Parietal lobe (tissue), 1 donor: ENCODE data around the gene PSG4. TPM values are rescaled to one million over a fixed set of nuclear protein-coding genes. Genes with fewer than 3 reads are reported as not detected.

Experiments used
- total RNA-seq: library from RNA; depleted of rRNA; stranded (reverse); fragments of >200 nt; gene quantifications from one replicate; pipeline ENCODE4 v1.2.3, GENCODE V29; 2014

The PSG4 gene
- not detected for total RNA-seq

DNA sequence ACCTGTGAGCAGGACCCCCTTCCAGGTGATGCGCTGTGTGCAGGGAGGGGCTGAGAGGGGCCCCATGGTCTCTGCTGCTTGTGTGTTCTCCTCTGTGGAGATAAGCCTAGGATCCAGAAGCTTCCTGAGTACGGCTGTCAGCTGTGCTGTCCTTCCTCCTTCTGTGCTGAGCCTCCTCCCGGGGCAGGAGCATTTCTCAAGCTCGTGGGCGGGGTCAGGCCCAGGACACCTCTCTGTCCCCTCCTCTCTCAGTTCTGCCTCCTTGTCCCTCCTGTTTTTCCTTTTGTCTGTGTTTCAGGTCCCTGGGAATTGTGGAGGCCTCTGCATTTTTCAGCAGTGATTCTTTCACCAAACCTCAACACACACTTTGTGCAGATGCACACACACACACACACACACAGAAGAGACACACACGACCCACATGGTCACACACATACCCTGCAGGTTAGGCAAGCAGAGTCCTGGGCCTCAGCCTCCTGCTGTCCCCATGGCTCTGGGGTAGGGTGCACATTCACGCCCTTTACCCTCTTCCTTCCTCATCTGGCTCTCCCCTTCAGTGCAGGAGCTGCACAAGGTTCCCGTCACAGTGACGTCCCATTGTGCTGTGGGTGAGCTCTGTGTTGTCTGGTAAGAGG is at the start of gene PSG4:
PSG4 (minus strand) TSS at position 168 of the 635 bp plus-strand sequence; CDS start at position 66, 102 bp downstream.

GRCh38 chr19:43186311-43186935 is 19.0 kb downstream of the PSG4 start, which contains the start of gene PSG5:
PSG5 (minus strand) TSS chr19:43186536; CDS start chr19:43186405, 131 bp downstream.

Other genes starting within 250 kb of the PSG4 start
- gene PSG11, start 179.2 kb downstream of the PSG4 start, total RNA-seq, result not detected
- gene PSG2, start 122.9 kb downstream of the PSG4 start, total RNA-seq, result not detected
- gene PSG5, start 19.1 kb downstream of the PSG4 start, total RNA-seq, result not detected
- gene PSG9, start 63.9 kb upstream of the PSG4 start, total RNA-seq, result not detected
- gene CD177, start 148.0 kb upstream of the PSG4 start, total RNA-seq, result 0.31 TPM
- not detected for gene TEX101, start 209.3 kb upstream of the PSG4 start, total RNA-seq